GM18951 (cell line): ENCODE data around the gene FREM1.

Experiments used
- POLR2A ChIP-seq: IDR thresholded peaks from 4 replicates; pipeline ENCODE4 v1.6.1; 2011; ENCODE audit warnings: mild to moderate bottlenecking; ENCODE audit not compliant: insufficient read length, insufficient read depth; ENCODE audit errors: extremely low read depth
- in situ Hi-C: fragments of 300-500 bp; cut with MboI; formaldehyde crosslinking; loops from one replicate; pipeline ENCODE4 v1.12.0; 2022; ENCODE audit warnings: low sequenced_read_pairs, mixed read lengths, inconsistent platforms; ENCODE audit not compliant: unreplicated experiment

The FREM1 gene

DNA sequence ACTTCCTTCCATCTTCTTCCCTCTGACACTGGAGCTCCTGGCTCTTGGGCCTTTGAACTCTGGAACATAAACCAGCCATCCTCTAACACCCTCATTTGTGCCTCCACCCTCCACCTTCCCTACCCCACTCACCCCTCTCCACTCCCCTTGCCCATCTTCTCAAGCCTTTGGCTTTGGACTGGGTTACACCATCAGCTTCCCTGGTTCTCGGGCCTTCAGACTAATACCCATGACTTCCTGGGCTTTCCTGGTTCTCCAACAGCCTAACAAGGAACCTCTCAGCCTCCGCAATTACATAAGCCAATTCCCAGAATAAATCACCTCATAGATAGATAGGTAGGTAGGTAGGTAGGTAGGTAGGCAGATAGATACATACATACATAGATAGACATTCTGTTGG is 67.1 kb downstream of the FREM1 start:
- in situ Hi-C loops, result no loop called here

DNA sequence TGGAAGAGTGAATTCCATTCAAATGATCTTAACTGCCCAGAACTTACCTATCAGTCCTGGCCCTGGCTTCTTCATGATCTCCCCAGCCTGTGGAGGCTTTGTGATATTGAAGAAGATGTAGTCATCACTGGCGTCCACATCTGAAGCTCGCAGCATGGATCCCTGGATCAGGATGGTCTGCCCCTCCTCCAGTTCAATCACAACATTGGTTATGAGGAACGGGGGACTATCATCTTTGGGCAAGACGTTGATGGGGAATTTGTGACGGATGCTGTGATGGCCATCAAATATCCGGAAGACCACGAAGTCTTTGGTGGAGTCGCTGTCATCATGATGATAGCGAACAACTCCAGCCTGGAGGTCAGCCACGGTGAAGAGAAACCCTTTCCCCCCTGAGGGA is 68.0 kb downstream of the FREM1 start:
- no peak for TF ChIP-seq POLR2A
- in situ Hi-C loops, result no loop called here

More for the DNA sequence above, 67.1 kb downstream of the FREM1 start:
- TF ChIP-seq POLR2A, result no peak

DNA sequence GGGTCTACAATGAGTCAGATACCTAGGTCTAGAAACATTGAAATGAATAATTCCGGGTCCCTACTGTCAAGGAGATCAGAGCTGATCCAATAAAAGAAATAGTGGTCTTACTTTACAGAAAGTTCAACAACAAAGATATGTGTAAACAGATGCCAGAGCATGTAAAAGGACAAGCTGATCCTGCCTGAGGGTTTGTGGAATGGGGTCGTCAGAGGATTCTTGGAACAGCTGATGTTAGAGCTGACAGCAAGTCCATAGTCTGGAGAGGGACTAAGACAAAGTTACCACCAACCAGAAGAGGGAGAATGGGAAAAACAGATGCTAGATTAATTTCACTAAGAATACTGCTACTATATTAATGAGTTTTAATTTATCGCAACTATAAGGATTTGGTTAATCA is 71.5 kb downstream of the FREM1 start:
- in situ Hi-C loops, result no loop called here
- no peak for TF ChIP-seq POLR2A

DNA sequence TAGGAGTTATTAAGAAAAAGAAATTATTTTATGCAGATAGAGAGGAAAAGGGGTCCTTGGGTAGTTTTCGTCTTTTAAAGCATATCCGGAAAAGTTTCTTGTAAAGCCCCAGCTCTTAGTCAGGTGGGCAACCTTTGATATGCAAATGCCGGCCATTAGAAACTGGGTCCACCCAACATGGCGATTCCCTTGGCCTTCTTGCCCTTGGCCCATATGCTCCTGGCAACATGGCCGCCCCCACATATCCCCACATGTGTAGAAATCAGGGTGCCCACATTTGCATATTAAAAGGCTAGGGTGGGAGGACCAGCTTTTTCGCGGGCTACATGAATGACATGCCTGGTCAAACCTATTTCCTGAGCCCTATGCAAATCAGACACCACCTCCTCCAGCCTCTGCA is 73.3 kb downstream of the FREM1 start:
- TF ChIP-seq POLR2A, result no peak
- in situ Hi-C loops, result no loop called here

DNA sequence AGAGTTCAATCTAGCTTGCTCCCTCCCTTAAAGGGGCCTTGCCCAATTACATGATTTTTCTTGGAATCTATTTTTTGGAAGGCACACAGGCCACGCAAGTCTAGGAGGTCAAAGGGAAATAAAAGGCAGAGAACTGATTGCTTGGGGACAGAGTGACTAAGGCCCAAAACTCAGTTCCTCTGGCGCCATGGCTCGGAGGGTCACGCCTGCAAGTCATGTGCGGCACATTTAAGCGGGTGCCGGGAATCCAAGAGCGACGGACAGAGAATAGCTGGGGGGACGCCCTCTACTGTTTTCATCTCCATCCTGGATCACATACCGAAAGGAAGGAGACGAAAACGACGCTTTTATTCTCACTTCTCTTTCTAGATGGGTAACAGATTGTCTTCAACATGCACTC is 78.6 kb downstream of the FREM1 start:
- TF ChIP-seq POLR2A, result no peak
- in situ Hi-C loops, result no loop called here

DNA sequence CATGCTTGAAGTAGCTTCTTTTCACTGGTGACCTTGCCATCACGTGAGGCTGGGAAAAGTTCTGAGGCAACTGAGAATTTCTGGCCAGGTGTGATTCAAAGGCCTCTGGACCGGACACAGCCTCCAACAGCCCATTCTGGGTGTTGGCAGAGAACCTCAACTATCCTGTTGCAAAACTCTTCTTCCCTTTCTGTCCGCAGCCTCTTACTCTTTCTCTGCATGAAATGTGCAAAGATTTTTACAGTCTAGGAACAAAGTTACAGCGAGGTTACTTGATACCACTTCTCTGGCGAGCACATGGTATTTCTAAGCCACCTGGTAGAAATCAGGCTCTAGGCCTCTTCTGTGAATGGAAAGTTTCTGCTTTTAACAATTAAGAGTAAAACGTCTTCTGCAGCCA is 79.2 kb downstream of the FREM1 start:
- no peak for TF ChIP-seq POLR2A
- in situ Hi-C loops, result no loop called here

DNA sequence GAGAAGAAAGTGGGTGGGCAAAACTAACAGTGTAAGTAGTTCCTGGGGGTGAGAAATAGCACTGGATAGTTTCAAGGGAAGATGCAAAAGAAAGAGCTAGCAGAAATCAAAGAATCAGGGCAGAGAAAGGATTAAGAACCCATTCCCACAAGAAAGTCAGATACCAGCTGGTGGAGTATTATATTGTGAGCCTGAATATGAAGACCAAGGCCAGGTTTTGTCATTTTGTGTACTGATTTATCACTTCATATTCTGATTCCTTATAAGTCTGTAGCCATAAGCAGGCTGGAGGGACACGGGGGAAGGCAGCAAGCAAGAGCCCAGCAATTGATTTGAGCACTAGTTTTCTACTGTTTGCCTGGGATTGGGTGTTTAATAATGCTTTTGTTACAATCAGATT is 80.2 kb downstream of the FREM1 start:
- TF ChIP-seq POLR2A, result no peak
- in situ Hi-C loops, result no loop called here

DNA sequence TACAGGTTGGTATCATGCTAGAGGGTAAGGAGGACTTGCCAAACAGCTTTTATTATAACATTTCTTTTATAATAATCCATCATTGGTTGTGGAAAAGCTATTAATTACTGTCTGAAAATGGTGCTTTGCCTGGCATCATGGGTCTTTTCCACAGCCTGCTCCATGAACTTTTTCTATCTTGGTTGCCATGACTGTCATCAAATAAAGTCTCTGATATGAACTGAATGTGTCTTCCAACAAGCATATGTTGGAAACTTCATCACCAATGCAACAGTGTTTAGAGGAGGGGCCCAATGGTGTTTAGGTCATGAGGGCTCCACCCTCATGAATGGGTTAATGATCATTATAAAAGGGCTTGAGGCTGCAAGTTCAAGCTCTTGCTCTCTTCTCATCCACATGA is 81.0 kb downstream of the FREM1 start:
- in situ Hi-C loops, result no loop called here
- TF ChIP-seq POLR2A, result no peak

DNA sequence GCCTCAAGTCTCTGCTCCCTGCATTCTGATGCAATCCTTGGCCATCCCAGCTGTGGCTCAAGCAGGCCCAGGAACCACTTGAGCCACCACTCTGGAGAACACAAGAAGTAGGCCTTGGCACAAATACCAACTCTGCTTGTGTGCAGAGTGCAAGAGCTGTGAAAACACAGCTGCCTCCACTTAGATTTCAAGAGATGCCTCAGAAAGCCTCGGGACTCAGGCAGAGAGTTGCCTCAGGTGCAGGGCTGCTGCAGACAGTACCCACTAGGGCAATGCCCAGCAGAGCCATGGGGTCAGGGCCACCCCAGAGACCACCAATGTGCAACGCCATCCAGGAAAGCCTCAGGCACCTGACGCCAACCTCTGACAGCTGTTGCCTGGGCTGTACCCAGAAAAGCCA is 82.4 kb downstream of the FREM1 start:
- TF ChIP-seq POLR2A, result no peak
- in situ Hi-C loops, result no loop called here

DNA sequence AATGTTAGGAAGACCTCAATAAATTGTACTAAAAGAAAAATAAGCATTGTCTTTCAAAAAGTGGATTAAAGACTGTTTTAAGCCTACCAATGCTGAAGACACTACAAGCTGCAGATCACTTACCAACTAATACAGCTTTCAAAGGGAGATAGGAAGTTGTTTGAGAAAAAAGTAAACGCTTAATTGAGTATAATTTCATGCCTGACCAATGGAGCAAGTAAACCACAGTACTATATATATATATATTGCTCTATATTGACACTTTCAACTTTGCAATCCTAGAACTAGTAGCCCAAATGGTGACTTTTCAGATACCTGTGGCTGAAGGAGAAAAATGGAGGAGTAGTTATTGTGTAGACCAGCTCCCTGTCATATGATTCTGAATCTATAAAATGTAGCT is 85.7 kb downstream of the FREM1 start:
- in situ Hi-C loops, result no loop called here
- no peak for TF ChIP-seq POLR2A

DNA sequence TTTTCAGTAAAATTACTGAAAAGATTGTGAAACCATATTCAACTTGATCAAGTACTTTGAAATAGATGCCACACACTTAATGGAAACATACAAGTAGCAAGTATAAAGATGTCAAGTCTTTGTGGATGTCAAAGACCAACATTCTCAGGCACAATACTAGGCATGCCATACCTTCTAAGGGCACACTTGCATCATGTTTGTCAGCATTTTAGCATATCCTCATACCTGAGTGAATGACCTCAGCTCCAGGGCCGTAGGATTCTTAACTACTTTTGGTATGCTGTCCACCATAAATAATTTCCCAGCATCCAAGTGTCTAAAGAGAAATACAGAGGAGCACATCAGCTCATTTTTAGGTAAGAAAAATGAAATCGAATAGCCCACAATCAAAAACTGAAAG is 86.4 kb downstream of the FREM1 start:
- in situ Hi-C loops, result no loop called here

DNA sequence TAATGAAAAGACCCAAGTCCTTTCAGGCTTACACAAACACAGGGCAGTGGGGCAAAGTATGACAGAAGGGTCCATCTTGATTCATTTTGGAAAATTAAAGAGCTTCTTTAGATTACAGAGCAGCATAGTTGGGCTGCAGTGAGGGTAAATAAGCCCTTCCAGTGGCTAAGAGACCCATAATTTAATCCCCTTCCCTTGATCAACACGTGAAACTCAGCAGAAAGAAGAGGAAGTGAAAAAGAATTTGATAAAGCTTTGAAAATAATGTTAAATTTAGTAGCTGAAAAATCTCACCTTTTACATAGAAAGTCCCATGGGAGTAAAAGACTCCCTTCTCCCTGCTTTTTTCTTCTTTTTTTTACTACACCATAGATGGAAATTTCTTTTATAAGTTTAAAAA is 87.6 kb downstream of the FREM1 start:
- in situ Hi-C loops, result no loop called here
- TF ChIP-seq POLR2A, result no peak

More for the DNA sequence above, 86.4 kb downstream of the FREM1 start:
- no peak for TF ChIP-seq POLR2A

DNA sequence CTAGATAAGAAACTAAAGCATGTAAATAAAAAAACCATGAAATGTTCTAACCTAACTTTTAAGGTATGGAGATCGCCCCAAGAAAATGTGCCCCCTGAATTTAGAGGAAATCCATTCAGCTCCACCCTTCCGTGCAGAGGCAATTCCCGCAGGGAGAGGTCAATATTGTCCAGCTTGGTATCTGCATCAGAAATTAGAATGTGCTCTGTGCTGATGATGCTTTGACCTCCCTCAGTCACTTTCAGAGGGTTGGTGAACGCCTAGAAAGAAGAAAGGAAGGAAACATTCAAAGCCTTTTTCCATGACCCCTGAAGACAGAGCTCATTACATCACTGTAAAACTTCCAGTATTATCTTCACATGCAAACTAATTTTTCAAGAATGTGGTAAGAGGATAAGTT is 91.0 kb downstream of the FREM1 start:
- TF ChIP-seq POLR2A, result no peak
- in situ Hi-C loops, result no loop called here

DNA sequence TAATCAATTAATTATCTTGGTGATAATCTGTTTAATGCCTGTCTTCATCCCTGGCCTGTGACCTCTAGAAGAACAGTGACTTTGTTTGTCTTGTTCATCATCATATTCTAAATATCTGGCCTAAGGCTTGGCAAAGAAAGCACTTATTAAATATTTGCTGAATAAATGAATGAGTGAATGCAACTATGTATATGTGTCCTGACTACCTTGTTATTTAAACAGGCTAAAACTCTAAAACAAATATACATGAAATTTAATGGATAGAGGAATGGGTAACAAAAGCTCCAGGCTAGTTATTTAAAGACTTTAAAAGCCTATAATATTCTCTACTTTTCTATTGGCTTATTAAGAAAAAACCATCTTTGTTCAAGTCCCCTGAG is 96.0 kb downstream of the FREM1 start:
- in situ Hi-C loops, result no loop called here
- TF ChIP-seq POLR2A, result no peak
